GM21723 (cell line): ENCODE measurements around the gene MYO1B.

ENCODE experiments used
- ATAC-seq: cut with Tn5 transposase; IDR thresholded peaks from one replicate; pipeline ENCODE4 v1.9.1; 2021; ENCODE audit warnings: mild to moderate bottlenecking, moderate library complexity; ENCODE audit not compliant: unreplicated experiment

The MYO1B gene

DNA sequence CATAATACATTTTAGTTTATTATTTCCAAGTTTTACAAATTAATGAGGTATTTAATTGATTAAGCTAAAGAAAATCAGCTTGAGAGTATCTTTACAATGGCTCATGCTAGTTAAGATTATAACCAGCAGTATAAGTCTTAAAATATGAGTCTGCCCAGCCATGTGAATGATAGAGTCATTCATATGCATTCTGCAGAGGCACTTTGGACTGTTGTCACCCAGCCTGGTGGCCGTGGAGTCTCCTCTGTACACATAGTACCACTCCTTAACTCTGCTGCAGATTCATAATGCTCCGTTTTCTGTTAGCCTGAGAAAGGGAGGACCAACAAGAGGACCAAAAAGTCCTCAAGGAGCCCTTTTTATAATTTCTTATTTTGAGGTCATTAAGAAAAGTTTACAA lies 148.8 kb downstream of the MYO1B start:
- no peak for ATAC-seq

DNA sequence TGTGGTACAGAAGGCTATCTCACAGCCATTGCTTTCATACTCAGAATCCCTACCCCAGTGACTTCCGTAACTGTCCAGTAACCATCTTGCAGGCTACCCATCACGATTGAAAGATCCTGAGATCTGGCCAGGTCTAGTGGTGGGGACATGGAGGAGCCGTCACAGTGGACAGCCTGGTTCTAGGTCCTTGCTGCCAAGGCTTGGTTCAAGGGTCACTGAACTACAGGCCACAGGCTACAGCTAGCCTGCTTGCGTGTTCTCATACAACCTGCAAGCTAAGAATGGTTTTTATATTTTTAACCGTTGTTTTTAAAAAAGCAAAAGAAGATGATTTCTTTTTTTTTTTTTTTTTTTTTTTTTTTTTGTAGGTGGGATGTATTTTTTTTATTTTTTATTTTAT lies 151.6 kb downstream of the MYO1B start:
- ATAC-seq: no peak

DNA sequence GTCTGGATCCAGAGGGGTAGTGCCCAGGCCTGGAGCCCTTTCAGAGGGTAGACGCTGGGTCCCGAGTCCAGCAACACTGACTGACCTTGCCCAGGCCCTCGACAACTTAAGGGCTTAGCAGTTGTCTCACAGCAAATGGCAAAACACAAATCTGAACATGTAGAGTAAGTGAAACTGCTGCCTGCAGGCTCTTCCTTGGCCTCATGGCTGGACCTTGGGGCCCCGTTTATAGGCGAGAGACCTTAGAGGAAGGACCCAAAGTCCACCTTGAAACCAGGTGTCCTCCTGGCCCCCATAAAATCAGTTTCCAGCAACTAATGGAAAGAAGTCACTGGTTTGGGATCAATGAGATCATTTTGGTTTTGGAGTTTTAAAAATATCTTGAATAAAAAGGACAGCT lies 154.4 kb downstream of the MYO1B start:
- ATAC-seq: no peak

DNA sequence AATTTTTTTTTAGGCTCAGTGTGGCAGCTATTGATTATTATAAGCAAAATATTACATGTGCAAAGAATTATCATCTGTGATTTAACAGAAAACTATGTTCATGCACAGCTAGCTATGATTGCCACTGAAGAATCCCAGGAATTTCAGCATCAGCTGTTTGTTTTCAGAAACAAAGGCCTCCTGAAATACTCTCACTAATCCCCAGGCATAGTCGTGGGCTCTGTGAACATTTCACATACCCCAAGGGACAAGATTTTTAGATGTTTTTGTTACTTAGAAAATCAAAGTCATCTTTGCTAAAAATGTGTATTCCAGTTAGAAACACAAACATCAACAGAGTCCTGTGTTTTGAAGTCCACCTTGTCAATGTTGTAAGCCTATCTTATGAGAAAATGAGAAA lies 156.1 kb downstream of the MYO1B start:
- no peak for ATAC-seq

DNA sequence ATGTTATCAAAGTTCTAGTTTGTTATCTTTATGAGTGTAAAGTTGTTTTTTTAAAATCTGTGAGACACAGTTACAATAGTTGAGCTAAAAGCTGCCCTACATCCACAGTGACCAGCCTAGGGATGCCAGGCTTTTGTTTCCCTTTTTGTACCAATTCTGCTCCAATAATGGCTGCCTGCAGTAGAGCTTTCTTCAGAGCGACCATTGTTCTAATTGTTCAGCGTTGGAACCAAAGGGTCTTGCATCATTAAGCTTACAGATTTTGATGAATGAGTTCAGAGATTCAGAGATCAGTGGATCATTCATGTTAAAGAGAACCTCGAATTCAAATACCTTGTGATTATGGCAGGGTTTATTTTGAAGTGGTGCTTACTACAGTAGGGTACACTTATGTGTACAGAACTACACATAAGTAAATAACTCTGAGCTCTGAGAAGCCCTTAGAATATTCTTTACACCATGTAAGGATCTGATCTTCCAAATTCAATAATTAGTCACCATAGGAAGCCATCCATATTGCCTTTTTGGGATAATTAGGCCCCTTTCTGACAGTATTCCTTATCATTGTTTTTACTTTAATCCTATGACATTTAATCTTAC lies 157.9 kb downstream of the MYO1B start:
- ATAC-seq: no peak

DNA sequence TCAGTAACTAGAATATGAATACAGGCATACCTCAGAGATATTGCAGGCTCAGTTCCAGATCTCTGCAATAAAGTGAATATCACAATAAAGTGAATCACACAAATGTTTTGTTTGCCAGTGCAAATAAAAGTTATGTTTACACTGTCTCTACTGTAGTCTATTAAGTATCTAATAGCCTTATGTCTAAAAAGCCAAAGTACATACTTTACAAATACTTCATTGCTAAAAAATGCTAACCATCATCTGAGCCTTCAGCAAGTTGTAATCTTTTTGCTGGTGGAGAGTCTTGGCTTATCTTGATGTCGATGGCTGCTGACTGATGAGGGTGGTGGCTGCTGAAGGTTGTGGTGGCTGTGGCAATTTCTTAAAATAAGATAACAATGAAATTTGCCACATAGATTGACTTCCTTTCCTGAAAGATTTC lies 159.4 kb downstream of the MYO1B start:
- ATAC-seq: no peak

DNA sequence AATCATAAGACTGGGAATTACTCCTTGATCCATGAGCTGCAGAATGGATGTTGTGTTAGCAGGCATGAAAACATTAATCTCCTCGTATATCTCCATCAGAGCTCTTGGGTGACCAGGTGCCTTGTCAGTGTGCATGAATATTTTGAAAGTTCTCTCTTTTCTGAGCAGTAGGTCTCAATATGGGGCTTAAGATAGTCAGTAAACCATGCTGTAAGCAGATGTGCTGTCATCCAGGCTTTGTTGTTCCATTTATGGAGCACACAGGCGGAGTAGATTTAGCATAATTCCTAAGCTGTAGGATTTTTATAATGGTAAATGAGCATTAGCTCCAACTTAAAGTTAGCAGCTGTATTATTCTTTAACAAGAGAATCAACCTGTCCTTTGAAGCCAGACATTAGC lies 160.3 kb downstream of the MYO1B start:
- ATAC-seq: no peak

DNA sequence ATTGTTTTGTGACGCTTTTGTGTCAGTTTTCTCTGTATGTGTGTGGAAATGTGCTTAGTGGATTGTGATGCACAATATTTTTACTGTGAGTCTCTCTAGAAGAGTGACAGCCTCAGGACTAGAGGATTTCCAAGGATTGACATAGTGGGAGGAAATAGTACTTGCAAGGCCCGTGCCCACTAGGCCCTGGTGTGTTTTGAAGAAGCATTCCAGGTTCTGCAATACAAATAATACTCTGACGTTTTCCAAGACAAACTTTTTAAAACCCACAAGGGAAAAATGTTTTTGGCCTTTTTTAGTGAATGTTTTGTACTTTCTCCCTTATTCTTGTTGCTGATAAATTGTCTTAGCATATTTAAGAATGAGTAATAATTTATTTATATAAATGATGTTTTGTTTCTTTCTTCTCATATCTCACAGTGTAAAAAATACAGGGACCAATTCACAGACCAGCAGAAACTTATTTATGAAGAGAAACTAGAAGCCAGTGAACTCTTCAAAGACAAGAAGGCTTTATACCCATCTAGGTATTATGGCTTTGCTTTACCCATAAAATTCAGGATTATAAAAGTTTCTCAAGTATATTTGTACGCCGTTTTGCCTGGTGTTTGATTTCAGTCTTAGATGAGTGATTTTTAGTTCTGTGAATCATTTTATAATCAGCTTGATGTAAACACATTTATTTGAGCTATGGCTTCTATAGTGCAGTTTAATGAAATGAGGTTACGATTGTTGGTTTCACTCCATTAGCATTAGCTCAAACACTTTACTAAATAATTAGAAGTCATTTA lies 165.6 kb downstream of the MYO1B start:
- no peak for ATAC-seq

DNA sequence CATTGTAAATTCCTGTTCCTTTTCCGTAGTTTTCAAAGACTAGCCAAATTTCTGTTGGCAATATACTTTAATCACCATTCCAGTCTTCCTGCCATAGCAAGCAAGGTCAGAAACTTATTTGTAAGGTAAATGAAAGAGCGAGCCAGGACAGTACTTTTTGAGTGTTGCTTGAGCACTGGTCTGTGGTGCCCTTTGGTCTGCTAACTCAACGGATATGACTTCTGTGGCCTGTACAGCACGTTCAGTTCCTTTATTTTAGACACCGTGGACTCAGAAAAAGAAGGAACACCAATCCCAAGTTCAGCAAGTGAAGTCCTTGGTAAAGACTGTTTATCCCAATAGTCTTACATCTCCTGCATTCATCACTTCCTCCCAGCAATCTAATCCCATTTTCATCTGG lies 166.3 kb downstream of the MYO1B start:
- no peak for ATAC-seq

DNA sequence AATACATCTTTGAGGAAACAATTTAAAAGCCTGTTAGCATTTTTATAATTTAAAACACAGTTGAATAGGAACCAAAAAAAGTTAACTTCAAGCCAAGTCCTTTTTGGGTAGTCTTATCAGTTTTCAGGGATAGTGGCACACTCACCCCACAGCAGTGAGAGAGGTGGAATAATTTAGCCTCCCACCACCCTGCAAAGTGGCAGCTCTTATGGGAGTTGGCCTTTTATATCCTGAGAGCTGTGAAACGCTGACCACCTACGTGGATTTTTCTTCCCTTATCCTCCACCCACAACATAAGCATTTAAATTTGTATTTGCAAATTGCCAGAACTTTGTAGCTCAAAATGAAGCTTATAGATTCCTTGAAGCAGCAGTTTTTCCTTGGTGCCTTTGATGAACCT lies 167.1 kb downstream of the MYO1B start:
- ATAC-seq: no peak

DNA sequence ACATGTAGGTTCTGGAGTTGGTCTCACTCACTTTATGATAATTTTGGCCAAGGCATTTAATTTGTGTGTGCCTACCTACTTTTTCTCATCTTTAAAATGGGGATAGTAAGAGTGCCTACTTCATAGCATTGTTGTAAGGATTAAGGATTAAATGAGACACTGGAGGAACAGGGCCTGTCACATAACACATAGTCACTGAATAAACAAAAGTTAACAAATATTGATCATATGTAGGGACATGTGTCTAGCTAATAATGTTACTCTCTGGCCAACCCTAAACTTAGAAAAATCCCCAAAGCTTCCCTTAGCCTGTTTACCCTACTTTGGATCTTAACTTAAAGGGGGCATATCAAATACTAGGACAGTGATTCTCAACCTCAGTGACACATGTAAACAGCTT lies 169.9 kb downstream of the MYO1B start:
- no peak for ATAC-seq

DNA sequence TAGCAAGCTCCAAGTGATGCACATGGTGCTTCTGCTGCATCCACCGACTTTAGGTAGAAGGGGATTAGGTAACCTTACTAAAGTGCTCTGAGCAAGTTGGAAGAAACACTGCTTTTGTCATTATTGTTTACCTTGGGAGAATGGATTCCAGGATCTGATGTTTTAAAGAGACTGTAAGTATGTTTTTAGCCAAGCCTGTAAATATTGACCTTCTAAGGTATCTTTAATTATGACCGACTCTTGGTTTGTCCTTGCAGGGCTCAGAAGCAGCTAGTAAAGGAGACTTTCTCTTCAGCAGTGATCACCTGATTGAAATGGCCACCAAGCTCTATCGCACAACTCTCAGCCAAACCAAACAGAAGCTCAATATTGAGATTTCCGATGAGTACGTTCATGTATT lies 170.7 kb downstream of the MYO1B start:
- ATAC-seq: no peak

DNA sequence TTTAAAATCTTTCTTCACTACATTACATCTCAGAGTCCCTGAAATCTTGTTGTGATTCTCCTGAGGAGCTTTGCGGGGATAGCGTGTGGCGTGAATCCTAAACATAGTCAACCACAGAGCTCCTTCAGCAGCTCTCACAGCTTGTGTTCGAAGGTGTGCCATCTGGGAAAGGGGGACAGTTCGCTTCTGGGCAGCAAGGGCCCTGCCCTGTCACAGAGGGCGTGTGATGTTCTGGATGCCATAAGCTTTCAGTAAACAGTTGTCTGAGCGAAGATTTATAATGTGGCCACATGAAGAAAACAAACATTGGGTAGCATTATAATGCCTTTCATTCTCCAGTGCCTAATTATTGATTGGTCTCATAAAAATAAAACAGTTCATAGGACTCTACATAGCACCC lies 172.5 kb downstream of the MYO1B start:
- ATAC-seq: no peak

DNA sequence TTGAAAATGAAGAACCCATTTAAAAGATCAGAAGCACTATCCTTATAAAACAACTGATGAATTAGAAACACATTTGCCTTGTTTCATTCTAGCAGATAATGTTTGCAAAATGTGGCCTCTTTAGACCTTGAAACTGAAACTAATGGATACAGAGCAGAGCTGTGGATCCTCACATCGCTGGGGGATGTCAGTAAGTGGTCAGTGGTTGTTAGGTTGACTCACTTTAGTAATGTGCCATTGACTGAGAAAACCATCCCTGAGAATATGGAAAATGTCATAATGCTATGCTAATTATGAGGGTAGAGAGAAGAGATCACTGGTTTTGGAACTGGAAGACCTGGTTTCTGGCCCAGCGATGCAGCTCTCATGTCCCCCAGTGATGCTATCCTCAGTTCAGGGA lies 176.7 kb downstream of the MYO1B start:
- ATAC-seq: no peak

DNA sequence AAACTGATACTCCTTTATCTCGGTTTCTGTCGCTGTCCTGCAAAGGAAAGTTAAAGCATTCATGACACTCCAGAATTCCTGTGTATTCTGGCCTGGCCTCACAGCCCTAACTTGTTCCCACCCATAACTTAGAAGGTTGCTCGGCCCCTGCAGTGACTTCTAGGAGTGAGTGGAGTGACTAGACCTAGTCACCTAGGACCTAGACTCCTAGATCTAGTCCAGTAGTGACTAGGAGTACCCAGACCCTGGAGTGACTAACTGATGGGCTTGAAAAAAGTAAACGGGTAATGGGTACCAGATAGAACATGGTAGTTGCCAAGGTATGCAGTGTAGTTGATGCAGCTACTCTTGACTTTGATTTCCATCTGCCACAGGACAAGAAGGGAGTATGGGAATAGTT lies 181.8 kb downstream of the MYO1B start:
- ATAC-seq: no peak

DNA sequence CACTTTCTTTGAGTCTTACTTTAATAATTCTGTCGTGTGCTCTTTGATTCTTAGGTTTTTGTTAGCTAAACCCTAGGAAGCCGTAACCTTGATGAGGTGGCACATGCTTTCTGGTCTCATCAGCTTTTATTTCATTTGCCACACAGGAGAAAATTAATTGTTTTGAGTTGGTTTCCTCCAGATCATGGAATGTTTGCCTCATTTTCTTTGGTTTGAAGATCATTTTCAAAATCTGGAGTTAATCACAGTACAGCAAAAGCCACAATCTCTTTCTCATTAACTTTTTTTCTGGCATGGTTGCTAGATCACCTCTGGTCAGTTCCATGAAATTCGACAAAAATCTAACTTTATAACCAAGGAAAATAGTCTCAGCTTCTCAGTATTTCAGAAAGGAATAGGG lies 182.9 kb downstream of the MYO1B start:
- no peak for ATAC-seq

DNA sequence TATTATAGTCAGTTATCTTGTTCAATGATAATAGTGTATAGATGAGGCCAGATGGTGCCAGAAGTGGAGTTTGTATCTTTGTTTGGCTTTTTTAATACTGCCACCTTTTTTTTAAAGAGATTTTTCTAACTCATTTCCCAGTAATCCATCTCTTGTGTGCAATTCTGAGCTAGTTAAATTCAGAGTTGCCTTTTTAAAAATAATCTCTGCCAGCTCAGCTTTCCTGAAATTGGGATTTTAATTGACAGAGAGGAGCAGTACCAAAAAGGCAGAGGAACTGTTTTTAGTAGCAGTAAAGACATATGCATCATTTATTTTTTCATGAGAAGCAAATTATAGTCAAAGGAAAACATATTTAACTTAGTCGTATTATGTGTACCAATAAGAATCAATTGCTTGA lies 185.3 kb downstream of the MYO1B start:
- no peak for ATAC-seq

DNA sequence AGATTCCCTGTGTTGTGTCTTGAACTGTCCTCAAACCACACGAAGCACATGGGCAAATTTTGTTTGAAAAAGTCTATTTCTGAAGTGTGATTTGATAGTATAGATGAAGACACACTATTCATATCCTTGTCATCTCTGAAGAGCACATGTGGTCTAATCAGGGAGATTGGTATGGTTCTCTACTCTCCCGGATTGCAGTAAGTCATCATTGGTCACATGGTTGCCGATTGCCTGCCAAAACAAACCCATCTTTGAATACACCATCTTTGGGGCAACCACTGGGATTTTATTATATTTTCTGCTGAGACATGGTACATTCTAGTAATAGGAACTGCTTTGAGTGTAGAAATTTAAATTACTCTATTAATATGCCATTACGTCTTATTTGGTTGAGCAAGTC lies 186.9 kb downstream of the MYO1B start:
- ATAC-seq: no peak

DNA sequence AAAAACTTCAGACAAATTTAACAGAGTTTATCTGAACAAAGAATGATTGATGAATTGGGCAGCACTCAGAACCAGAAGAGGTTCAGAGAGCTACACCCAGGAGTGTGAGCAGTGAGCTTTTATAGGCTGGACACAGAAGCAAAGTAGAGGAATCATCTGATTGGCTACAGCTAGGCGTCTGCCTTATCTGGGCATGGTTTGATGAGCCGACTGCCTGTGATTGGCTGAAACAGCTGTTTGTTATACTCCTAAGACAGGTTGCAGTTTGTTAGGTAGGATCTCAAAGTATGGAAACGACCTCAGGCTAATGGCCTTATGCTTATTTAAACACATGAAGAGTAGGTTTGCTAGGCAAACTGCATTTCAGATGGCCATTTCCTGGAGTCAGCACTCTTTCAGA lies 188.9 kb downstream of the MYO1B start:
- no peak for ATAC-seq

DNA sequence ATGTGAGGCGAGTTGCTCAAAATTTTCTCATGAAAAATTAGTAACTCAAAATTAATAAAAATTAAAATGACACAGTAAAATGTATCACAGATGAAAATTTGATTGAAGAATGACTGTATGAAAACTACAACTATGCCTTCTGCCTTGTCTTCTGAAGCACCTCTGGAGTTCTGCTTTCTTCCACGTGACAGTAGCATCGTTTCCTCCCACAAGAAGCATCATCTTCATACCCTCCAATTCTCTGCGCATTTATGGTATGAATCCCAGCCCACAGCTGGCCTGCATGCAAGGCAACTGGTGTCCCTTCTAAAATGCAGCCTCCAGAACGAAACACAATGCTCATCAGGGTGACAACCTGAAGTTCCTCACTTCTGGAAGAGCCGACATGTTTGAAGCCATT lies 189.9 kb downstream of the MYO1B start:
- no peak for ATAC-seq

DNA sequence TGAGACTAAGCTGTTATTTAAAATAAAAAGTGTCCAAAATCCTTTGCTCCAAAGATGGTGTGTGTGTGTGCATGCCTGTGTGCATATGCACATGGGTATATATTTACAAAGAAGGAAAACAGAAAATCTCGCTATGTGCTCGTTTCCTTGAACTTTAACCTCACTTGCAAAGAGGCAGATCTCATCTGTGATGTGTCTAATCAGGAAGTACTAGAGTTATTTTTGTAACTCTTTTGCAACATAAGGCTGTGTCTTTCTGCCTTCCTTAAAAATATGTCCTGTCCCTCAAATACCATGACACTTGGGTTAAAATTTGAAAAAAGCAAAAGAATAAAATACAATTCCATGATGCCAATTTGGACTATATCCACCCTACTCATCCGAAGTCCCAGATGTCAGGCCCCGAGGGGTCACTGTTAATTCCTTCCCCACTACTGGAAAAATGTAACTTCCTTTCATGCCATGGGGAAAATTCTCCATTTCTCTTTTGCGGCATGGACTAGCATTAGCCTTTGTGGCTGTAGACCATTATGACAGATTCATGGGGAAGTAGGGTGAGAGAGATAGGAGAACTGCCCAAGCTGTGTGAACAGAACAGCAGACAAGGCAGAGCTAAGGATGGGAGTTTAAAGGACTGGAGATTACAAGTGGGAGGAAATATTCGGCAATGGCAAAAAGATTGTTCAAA lies 191.3 kb downstream of the MYO1B start:
- no peak for ATAC-seq

DNA sequence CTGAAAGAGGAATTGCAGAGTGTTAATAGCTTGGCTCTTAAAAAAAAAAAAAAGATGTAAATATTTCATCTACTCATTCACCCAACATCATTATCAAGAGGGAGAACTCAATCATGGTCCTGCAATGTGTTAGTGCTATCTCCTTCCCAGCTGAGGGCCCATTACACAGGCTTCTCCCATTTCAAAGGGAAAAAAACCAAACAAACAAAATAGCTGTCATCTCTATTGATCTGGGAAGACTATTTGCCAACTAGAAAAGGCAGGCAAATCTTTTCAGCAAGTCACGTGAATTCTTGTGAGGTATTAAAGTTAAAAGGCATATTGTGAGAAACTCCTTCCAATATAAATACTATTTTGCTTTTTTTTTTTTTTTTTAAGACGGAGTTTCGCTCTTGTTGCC lies 194.3 kb downstream of the MYO1B start:
- ATAC-seq: no peak
